Measurements from ENCODE around the gene WDR46. TPM values are rescaled to one million over a fixed set of nuclear protein-coding genes. Genes with fewer than 3 reads are reported as not detected.
"Not testable (repeated sequence)": the region's sequence is repeated elsewhere in the genome, so short reads cannot be mapped to it uniquely, and the experiment has no call there.

WDR46 gene
- polyA plus RNA-seq, 2 of the 4 experiments (the other 2 are of a cell fraction): 35.1 to 88.4 TPM

GRCh38 chr6:33276864-33277662 lies 12.0 kb downstream of the WDR46 start, which contains the start of gene B3GALT4 (continued):
- TF ChIP-seq HMGXB4 (CRISPR knock-in tag; IDR thresholded peaks at IDR 0.05; ENCODE audit: borderline replicate concordance): peak; percentile 51; the same call in 1 of the 2 replicates
- TF ChIP-seq HOXA7 (CRISPR knock-in tag; IDR thresholded peaks at IDR 0.05): peak; percentile 67
- TF ChIP-seq TFCP2L1 (CRISPR knock-in tag; IDR thresholded peaks at IDR 0.05): peak; percentile 86
- TF ChIP-seq PBX3 (IDR thresholded peaks at IDR 0.05): peak; percentile 84
- TF ChIP-seq JUN (IDR thresholded peaks at IDR 0.05): peak; percentile 23 to 89; a peak in 4 of 5 replicates
- 0 out of 2 replicates have a peak, but pooled peaks have one; percentile 21 for TF ChIP-seq POLR2A (IDR thresholded peaks at IDR 0.05; ENCODE audit: low read length)

- Histone ChIP-seq H3K4me1 (peaks cover 41% of the 10 kb centered on the region), H3K27ac (peak overlapping the region; percentile 68 to 97), H3K4me3 (peak overlapping the region; percentile 87), H3K9me3 (no peaks in the 10 kb centered on the region), H3K4me2 (peak overlapping the region; percentile 91)
- ATAC-seq (no peak), DNase-seq (ENCODE audit: low read depth in 1 of 2, low spot score in 1 of 2) (no peak), FAIRE-seq (no peak)
- POLR2A ChIA-PET: interaction anchor here (1.2 to 2.1 kb wide), 4 partner anchors 12 to 41 kb away, joined by 3 to 10 read pairs (median 7); partner anchors contain the start of genes PFDN6, WDR46 and ZBTB22
- CTCF ChIA-PET: interaction anchor here (0.8 to 5.7 kb wide), 5 partner anchors 12 to 149 kb away, joined by 3 to 44 read pairs (median 12); partner anchors contain the start of genes PFDN6, RGL2 and WDR46
- peak; percentile 47; the same call in 1 of the 2 replicates for TF ChIP-seq RARB (CRISPR knock-in tag; IDR thresholded peaks at IDR 0.05)
- TF ChIP-seq E2F6 (IDR thresholded peaks at IDR 0.05; ENCODE audit: borderline replicate concordance, low read depth): no peak
- no peak for TF ChIP-seq SREBF2 (IDR thresholded peaks at IDR 0.05)
- TF ChIP-seq FOSB (CRISPR knock-in tag; IDR thresholded peaks at IDR 0.05): no peak
Measured at GRCh38 chr6:33276581-33276863, 12.5 kb downstream of the WDR46 start.

- POLR2A ChIA-PET: interaction anchor here (0.6 to 2.1 kb wide), 3 partner anchors 13 to 71 kb away, joined by 3 to 10 read pairs (median 3); partner anchors contain the start of genes HSD17B8, PFDN6 and WDR46
- not testable (repeated sequence) for ATAC-seq; DNase-seq (ENCODE audit: low read depth in 1 of 2, low spot score in 1 of 2); FAIRE-seq; H3K9me3 ChIP-seq
- H3K4me2 ChIP-seq: peak overlapping the region; percentile 91
- peak overlapping the region; percentile 87 for H3K4me3 ChIP-seq
- CTCF ChIA-PET: interaction anchor here (0.8 to 5.7 kb wide), 4 partner anchors 12 to 27 kb away, joined by 3 to 44 read pairs (median 14); partner anchors contain the start of genes PFDN6, RGL2 and WDR46
- H3K27ac ChIP-seq: peak overlapping the region; percentile 68 to 97; a peak in 4 of 6 replicates
- TF ChIP-seq FOSB (CRISPR knock-in tag; IDR thresholded peaks at IDR 0.05): peak; percentile 42; the same call in 1 of the 2 replicates
- WGBS (ENCODE audit: missing lambda C conversion rate): 69% methylated on average over 16 of the region's 16 CpGs
- peaks cover 41% of the 10 kb centered on the region for H3K4me1 ChIP-seq
Measured at GRCh38 chr6:33275795-33276580, 13.1 kb downstream of the WDR46 start.

GRCh38 chr6:33273924-33274902 lies 14.8 kb downstream of the WDR46 start:
- 29% methylated on average over 13 of the region's 14 CpGs for WGBS (ENCODE audit: missing lambda C conversion rate)
- peaks cover 45% of the 10 kb centered on the region for H3K4me1 ChIP-seq
- H3K9me3 ChIP-seq: no peaks in the 10 kb centered on the region
- DNase-seq (ENCODE audit: low read depth in 1 of 2, low spot score in 1 of 2): no peak
- peak overlapping the region; percentile 91 to 97; a peak in 4 of 6 replicates for H3K27ac ChIP-seq
- peak overlapping the region; percentile 87 for H3K4me3 ChIP-seq
- POLR2A ChIA-PET: no interaction called here
- CTCF ChIA-PET: interaction anchor here (1.2 kb wide), 1 partner anchor 26 kb away, joined by 4 read pairs; no protein-coding TSS in a partner anchor
- ATAC-seq: no peak
- no peak for FAIRE-seq
- H3K4me2 ChIP-seq: peak overlapping the region; percentile 91
- TF ChIP-seq EHF (CRISPR knock-in tag; IDR thresholded peaks at IDR 0.05): no peak
- TF ChIP-seq TP53 (CRISPR knock-in tag; IDR thresholded peaks at IDR 0.05): no peak
- TF ChIP-seq RAD21 (conservative IDR thresholded peaks at IDR 0.05 in 1 of 2, IDR thresholded peaks at IDR 0.05 in 1 of 2): no peak
- no peak for TF ChIP-seq CBX2 (IDR thresholded peaks at IDR 0.05; ENCODE audit: borderline replicate concordance, low read depth)
- no peak for TF ChIP-seq MAX (IDR thresholded peaks at IDR 0.05)
- TF ChIP-seq MYC (IDR thresholded peaks at IDR 0.05; ENCODE audit: borderline replicate concordance, low read length): no peak
- no peak for TF ChIP-seq POLR2A (IDR thresholded peaks at IDR 0.05; ENCODE audit: low read length)
- TF ChIP-seq HMGXB4 (CRISPR knock-in tag; IDR thresholded peaks at IDR 0.05; ENCODE audit: borderline replicate concordance): no peak
- no peak for TF ChIP-seq RARB (CRISPR knock-in tag; IDR thresholded peaks at IDR 0.05)
- TF ChIP-seq RFX5 (IDR thresholded peaks at IDR 0.05): no peak
- no peak for TF ChIP-seq POLR2AphosphoS2 (conservative IDR thresholded peaks at IDR 0.05; ENCODE audit: low read length)
- no peak for TF ChIP-seq ZFP36 (IDR thresholded peaks at IDR 0.05; ENCODE audit: borderline replicate concordance, partially characterized antibody)
- no peak for TF ChIP-seq FOXS1 (CRISPR knock-in tag; IDR thresholded peaks at IDR 0.05)

Measured in A549 (cell line).